WI38 (cell line): ENCODE data around the gene VLDLR.
"Not testable (repeated sequence)": the region's sequence is repeated elsewhere in the genome, so short reads cannot be mapped to it uniquely, and the experiment has no call there.

Experiments
- H3K4me3 ChIP-seq: 2 replicates; pipeline ENCODE4 v1.5.1; 2011; ENCODE audit warnings: low read depth, mild to moderate bottlenecking, control low read depth, low read length
- TF ChIP-seq, protein P1 (sequence below): IDR thresholded peaks from 2 replicates; pipeline ENCODE4 v1.5.1; 2012; ENCODE audit warnings: low read depth, mild to moderate bottlenecking, control low read depth, low read length

Gene VLDLR

GRCh38 chr9:2691212-2691611 lies 69.6 kb downstream of the VLDLR start:
- no peak overlapping the region for H3K4me3 ChIP-seq
- TF ChIP-seq, protein P1, sequence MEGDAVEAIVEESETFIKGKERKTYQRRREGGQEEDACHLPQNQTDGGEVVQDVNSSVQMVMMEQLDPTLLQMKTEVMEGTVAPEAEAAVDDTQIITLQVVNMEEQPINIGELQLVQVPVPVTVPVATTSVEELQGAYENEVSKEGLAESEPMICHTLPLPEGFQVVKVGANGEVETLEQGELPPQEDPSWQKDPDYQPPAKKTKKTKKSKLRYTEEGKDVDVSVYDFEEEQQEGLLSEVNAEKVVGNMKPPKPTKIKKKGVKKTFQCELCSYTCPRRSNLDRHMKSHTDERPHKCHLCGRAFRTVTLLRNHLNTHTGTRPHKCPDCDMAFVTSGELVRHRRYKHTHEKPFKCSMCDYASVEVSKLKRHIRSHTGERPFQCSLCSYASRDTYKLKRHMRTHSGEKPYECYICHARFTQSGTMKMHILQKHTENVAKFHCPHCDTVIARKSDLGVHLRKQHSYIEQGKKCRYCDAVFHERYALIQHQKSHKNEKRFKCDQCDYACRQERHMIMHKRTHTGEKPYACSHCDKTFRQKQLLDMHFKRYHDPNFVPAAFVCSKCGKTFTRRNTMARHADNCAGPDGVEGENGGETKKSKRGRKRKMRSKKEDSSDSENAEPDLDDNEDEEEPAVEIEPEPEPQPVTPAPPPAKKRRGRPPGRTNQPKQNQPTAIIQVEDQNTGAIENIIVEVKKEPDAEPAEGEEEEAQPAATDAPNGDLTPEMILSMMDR: no peak

DNA sequence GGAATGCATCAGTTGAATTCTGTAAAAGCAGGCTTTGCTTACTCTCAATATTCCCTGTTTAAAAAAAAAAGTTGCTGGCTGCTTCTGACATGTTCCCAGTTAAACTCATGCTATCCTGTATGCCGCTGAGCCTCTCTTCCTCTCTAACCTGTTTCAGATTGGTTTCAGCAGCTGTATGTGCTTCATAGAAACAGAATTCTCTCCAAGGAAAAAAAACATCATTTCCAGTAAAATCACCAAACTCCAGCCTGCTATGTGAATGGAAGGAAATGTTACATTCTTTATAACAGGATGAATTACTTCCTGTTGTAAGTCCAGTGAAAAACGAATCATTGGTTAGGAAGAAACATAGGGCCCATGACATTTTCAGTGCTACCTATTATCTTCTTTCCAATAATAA lies 70.0 kb downstream of the VLDLR start:
- no peak overlapping the region for H3K4me3 ChIP-seq
- TF ChIP-seq, protein P1: no peak

GRCh38 chr9:2693056-2693455 lies 71.5 kb downstream of the VLDLR start:
- TF ChIP-seq, protein P1: no peak
- H3K4me3 ChIP-seq: no peak overlapping the region

GRCh38 chr9:2697492-2697891 lies 75.9 kb downstream of the VLDLR start:
- H3K4me3 ChIP-seq: no peak overlapping the region
- TF ChIP-seq, protein P1: no peak

DNA sequence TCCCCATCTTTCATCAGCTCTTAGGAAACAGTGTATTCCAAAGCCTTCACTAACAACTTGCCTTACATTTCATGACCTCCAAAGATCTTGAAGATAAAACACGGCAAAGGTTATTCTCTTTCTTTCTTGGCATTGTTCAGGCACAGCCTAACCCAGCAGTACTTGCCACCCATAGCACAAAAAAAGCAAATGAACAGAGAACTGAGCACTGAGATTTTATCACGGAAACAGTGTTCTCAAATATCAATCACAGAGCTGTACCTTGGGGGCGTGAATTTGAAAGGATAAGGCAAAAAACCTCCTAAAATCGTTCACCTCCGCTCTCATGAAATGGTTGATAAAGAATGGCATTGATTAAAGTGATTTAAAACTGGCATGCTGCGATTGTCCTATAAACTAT lies 78.8 kb downstream of the VLDLR start:
- no peak overlapping the region for H3K4me3 ChIP-seq
- TF ChIP-seq, protein P1: no peak

- H3K4me3 ChIP-seq: no peak overlapping the region
- TF ChIP-seq, protein P1: no peak
Measured at GRCh38 chr9:2700909-2701550, 79.4 kb downstream of the VLDLR start.

GRCh38 chr9:2704504-2704903 lies 82.9 kb downstream of the VLDLR start:
- TF ChIP-seq, protein P1: no peak
- H3K4me3 ChIP-seq: no peak overlapping the region

GRCh38 chr9:2707256-2707655 lies 85.7 kb downstream of the VLDLR start:
- not testable (repeated sequence) for H3K4me3 ChIP-seq
